OCI-LY7 (cell line): ENCODE results near the gene FUT7. TPM values are rescaled to one million over a fixed set of nuclear protein-coding genes. Genes with fewer than 3 reads are reported as not detected.

Experiments used
- BruUV-seq: library from RNA; stranded (reverse); fragments of 400-500 nt; replicated peaks from 2 replicates; lab custom pipeline; 2021; lab: Mats Ljungman, UMichigan
- CTCF ChIA-PET: fragments of 300-600 bp; sonication (Branson Sonifier 250); formaldehyde crosslinking; loops from one replicate; lab custom pipeline; 2022; ENCODE audit warnings: antibody characterized with exemption; ENCODE audit not compliant: unreplicated experiment; lab: Charles Lee
- POLR2A ChIA-PET: fragments of 300-600 bp; sonication (Branson Sonifier 250); formaldehyde crosslinking; loops from one replicate; lab custom pipeline; 2022; ENCODE audit warnings: antibody characterized with exemption; lab: Charles Lee
- DNase-seq: peaks from one replicate; pipeline ENCODE4 v3.0.0-alpha.2; 2015; ENCODE audit warnings: low spot score
- H2AFZ ChIP-seq: fragments of 200-600 bp; sonication (generic), shearing (Covaris generic); 2 replicates; pipeline ENCODE4 v1.6.1; 2014; ENCODE audit warnings: mild to moderate bottlenecking, antibody characterized with exemption, low read length, moderate library complexity
- H3K27ac ChIP-seq: fragments of 200-600 bp; sonication (generic); 2 replicates; pipeline ENCODE4 v1.5.1; 2014; ENCODE audit warnings: mixed run types, low read depth, mild to moderate bottlenecking, moderate library complexity, low read length, inconsistent platforms; ENCODE audit not compliant: poor library complexity, severe bottlenecking
- H3K36me3 ChIP-seq: fragments of 200-600 bp; sonication (generic); 2 replicates; pipeline ENCODE4 v1.6.1; 2014; ENCODE audit warnings: mild to moderate bottlenecking, antibody characterized with exemption, low read length, moderate library complexity, mixed read lengths; ENCODE audit not compliant: insufficient read depth
- H3K4me1 ChIP-seq: fragments of 200-600 bp; sonication (generic); 2 replicates; pipeline ENCODE4 v1.5.1; 2014; ENCODE audit warnings: mild to moderate bottlenecking, low read length; ENCODE audit not compliant: insufficient read depth, poor library complexity, severe bottlenecking
- H3K4me2 ChIP-seq: fragments of 200-600 bp; sonication (generic); 2 replicates; pipeline ENCODE4 v1.6.1; 2014; ENCODE audit warnings: mild to moderate bottlenecking, low read length
- H3K4me3 ChIP-seq: fragments of 200-600 bp; sonication (generic); 2 replicates; pipeline ENCODE4 v1.5.1; 2014; ENCODE audit warnings: mild to moderate bottlenecking, low read depth, low read length; ENCODE audit not compliant: poor library complexity, severe bottlenecking
- H3K79me2 ChIP-seq: fragments of 200-600 bp; sonication (generic); 2 replicates; pipeline ENCODE4 v1.6.1; 2016; ENCODE audit warnings: low read depth, mild to moderate bottlenecking, low read length, moderate library complexity, mixed read lengths; ENCODE audit not compliant: insufficient read depth
- H3K9me2 ChIP-seq: fragments of 200-600 bp; sonication (generic); 2 replicates; pipeline ENCODE4 v1.6.1; 2016; ENCODE audit warnings: mild to moderate bottlenecking, low read length, mixed read lengths; ENCODE audit not compliant: insufficient read depth
- H3K9me3 ChIP-seq: fragments of 200-600 bp; sonication (generic); 2 replicates; pipeline ENCODE4 v1.6.1; 2014; ENCODE audit warnings: mild to moderate bottlenecking, mixed run types, low read length, mixed read lengths
- H4K20me1 ChIP-seq: fragments of 200-600 bp; sonication (generic); 2 replicates; pipeline ENCODE4 v1.6.1; 2014; ENCODE audit warnings: mild to moderate bottlenecking, antibody characterized with exemption, low read length, moderate library complexity, mixed read lengths; ENCODE audit not compliant: insufficient read depth
- CTCF ChIP-seq: fragments of 200-600 bp; sonication (generic); conservative IDR thresholded peaks from 2 replicates; pipeline ENCODE4 v1.5.1; 2014; ENCODE audit warnings: mild to moderate bottlenecking, antibody characterized with exemption, low read length, moderate library complexity, mixed read lengths
- EZH2phosphoT487 ChIP-seq: fragments of 200-600 bp; sonication (generic); IDR thresholded peaks from 2 replicates; pipeline ENCODE4 v1.6.1; 2018; ENCODE audit warnings: low read depth, borderline replicate concordance, mild to moderate bottlenecking, mixed run types, antibody characterized with exemption, low read length, moderate library complexity, mixed read lengths
- intact Hi-C: fragments of 100-400 bp; cut with micrococcal nuclease; formaldehyde crosslinking; loops from one replicate; pipeline ENCODE4 v1.10.0; 2022; ENCODE audit not compliant: unreplicated experiment
- total RNA-seq, 2 experiments: library from RNA; depleted of rRNA in 1 of 2; stranded (reverse); fragments of >200 nt in 1 of 2; shearing (Covaris generic) in 1 of 2; gene quantifications; 2 replicates each; pipeline ENCODE4 v1.2.3, GENCODE V29; 2014 to 2022

Gene FUT7
- total RNA-seq, 2 experiments from 2014 or later = 0.21 TPM; not detected in 1

- BruUV-seq = no TSS peak
- no peak for DNase-seq
- ChIA-PET CTCF (interaction anchor here (1.1 kb wide), 1 partner anchor 10 kb away, joined by 3 read pairs; the partner anchor contains the start of gene MAN1B1), POLR2A (interaction anchor here (1.2 to 2.0 kb wide), 2 partner anchors 8 to 10 kb away, joined by 4 to 7 read pairs; partner anchors contain the start of gene MAN1B1)
- Histone ChIP-seq H3K4me1 (peaks cover 18% of the 10 kb centered on the region), H3K36me3 (no peaks in the 10 kb centered on the region), H3K9me2 (no peaks in the 10 kb centered on the region), H2AFZ (peak overlapping the region; percentile 50; the same call in 1 of the 2 replicates), H3K27ac (no peak overlapping the region), H3K9me3 (no peaks in the 10 kb centered on the region), H3K4me3 (peak overlapping the region; percentile 72), H3K79me2 (no peaks in the 10 kb centered on the region), H4K20me1 (no peaks in the 10 kb centered on the region), H3K4me2 (peak overlapping the region; percentile 66)
- intact Hi-C loops = no loop called here
- no peak for TF ChIP-seq CTCF
Measured at GRCh38 chr9:137076636-137077009, 44.7 kb upstream of the FUT7 start.

GRCh38 chr9:137075275-137075775 is 43.4 kb upstream of the FUT7 start:
- H3K79me2 ChIP-seq = no peaks in the 10 kb centered on the region
- H3K4me2 ChIP-seq = no peak overlapping the region
- H3K27ac ChIP-seq = no peak overlapping the region
- no peaks in the 10 kb centered on the region for H3K36me3 ChIP-seq
- no peak overlapping the region for H2AFZ ChIP-seq
- BruUV-seq = no TSS peak
- H3K4me3 ChIP-seq = no peak overlapping the region
- no peaks in the 10 kb centered on the region for H3K9me3 ChIP-seq
- intact Hi-C loops = no loop called here
- no peaks in the 10 kb centered on the region for H4K20me1 ChIP-seq
- no peaks in the 10 kb centered on the region for H3K9me2 ChIP-seq
- ChIA-PET CTCF (no interaction called here), POLR2A (interaction anchor here (1.0 kb wide), 1 partner anchor 11 kb away, joined by 3 read pairs; the partner anchor contains the start of gene MAN1B1)
- peaks cover 27% of the 10 kb centered on the region for H3K4me1 ChIP-seq
- TF ChIP-seq CTCF (no peak), EZH2phosphoT487 (no peak)
- DNase-seq = no peak

- CTCF ChIA-PET = no interaction called here
Measured at GRCh38 chr9:137074657-137075274, 42.9 kb upstream of the FUT7 start.

More at GRCh38 chr9:137074657-137075274, 42.9 kb upstream of the FUT7 start:
- Histone ChIP-seq H3K9me3 (no peaks in the 10 kb centered on the region), H3K36me3 (no peaks in the 10 kb centered on the region), H4K20me1 (no peaks in the 10 kb centered on the region), H3K9me2 (no peaks in the 10 kb centered on the region), H3K4me2 (no peak overlapping the region), H3K4me1 (peaks cover 27% of the 10 kb centered on the region), H3K4me3 (no peak overlapping the region), H2AFZ (no peak overlapping the region), H3K79me2 (no peaks in the 10 kb centered on the region), H3K27ac (no peak overlapping the region)
- TF ChIP-seq EZH2phosphoT487 (no peak), CTCF (no peak)
- DNase-seq = peak; percentile 17
- intact Hi-C loops = no loop called here
- no TSS peak for BruUV-seq
- POLR2A ChIA-PET = interaction anchor here (1.0 kb wide), 1 partner anchor 12 kb away, joined by 3 read pairs; the partner anchor contains the start of gene MAN1B1
